ENCODE measurements around the gene MMAB.

DNA sequence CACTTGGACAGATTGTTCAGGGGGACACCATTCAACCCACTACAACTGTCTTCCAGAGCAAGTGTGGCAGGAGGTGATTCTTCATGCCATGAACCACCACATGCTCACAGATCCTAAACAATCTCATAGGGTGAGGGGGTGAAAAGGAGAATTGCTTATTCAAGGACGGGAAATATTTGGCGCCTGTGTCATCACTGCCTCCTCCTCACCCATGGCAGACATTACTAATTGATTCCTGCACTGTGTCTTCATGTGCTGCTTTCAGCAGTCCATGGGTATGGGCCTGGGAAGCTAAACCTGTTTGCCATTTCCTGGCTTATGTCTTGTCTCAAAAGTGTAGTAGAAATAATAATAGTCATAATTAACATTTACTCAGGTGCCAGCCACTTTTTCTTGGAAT lies 31.3 kb downstream of the MMAB start:
- TF ChIP-seq, protein P1, sequence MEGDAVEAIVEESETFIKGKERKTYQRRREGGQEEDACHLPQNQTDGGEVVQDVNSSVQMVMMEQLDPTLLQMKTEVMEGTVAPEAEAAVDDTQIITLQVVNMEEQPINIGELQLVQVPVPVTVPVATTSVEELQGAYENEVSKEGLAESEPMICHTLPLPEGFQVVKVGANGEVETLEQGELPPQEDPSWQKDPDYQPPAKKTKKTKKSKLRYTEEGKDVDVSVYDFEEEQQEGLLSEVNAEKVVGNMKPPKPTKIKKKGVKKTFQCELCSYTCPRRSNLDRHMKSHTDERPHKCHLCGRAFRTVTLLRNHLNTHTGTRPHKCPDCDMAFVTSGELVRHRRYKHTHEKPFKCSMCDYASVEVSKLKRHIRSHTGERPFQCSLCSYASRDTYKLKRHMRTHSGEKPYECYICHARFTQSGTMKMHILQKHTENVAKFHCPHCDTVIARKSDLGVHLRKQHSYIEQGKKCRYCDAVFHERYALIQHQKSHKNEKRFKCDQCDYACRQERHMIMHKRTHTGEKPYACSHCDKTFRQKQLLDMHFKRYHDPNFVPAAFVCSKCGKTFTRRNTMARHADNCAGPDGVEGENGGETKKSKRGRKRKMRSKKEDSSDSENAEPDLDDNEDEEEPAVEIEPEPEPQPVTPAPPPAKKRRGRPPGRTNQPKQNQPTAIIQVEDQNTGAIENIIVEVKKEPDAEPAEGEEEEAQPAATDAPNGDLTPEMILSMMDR (IDR thresholded peaks at IDR 0.05), result no peak
- TF ChIP-seq POLR2A (IDR thresholded peaks at IDR 0.05), result no peak

Measured in vagina (tissue), 2 donors.